Neural cell (in vitro differentiated cells): Measurements from ENCODE around the gene ODF2L. TPM values are rescaled to one million over a fixed set of nuclear protein-coding genes. Genes with fewer than 3 reads are reported as not detected.

ENCODE experiments used
- H2AFZ ChIP-seq: fragments of 200-600, 300-800 bp; sonication (generic), shearing (Covaris generic); 2 replicates; pipeline ENCODE4 v1.6.0; 2014; ENCODE audit warnings: low read depth, mild to moderate bottlenecking, antibody characterized with exemption, low read length, moderate library complexity
- H3F3A ChIP-seq: fragments of 200-600 bp; shearing (Covaris generic); 2 replicates; pipeline ENCODE4 v1.6.1; 2016; ENCODE audit warnings: mild to moderate bottlenecking, moderate library complexity, mixed read lengths, antibody characterized with exemption, low read length; ENCODE audit not compliant: insufficient read depth, poor library complexity, severe bottlenecking
- H3K27ac ChIP-seq: fragments of 200-600, 300-800 bp; sonication (generic), shearing (Covaris generic); 2 replicates; pipeline ENCODE4 v1.5.1; 2014; ENCODE audit warnings: mild to moderate bottlenecking, low read length, moderate library complexity
- H3K27me3 ChIP-seq: fragments of 300-800, 200-600 bp; sonication (generic), shearing (Covaris generic); 2 replicates; pipeline ENCODE4 v1.6.0; 2014; ENCODE audit warnings: mild to moderate bottlenecking, low read depth, low read length, moderate library complexity; ENCODE audit not compliant: insufficient read depth
- H3K36me3 ChIP-seq: fragments of 300-800, 200-600 bp; sonication (generic), shearing (Covaris generic); 2 replicates; pipeline ENCODE4 v1.5.1; 2014; ENCODE audit warnings: mild to moderate bottlenecking, antibody characterized with exemption, low read length, moderate library complexity; ENCODE audit not compliant: insufficient read depth
- H3K4me2 ChIP-seq: fragments of 300-800, 200-600 bp; sonication (generic), shearing (Covaris generic); 2 replicates; pipeline ENCODE4 v1.6.0; 2014; ENCODE audit warnings: mild to moderate bottlenecking, low read length
- H3K4me3 ChIP-seq: fragments of 300-800, 200-600 bp; sonication (generic), shearing (Covaris generic); 2 replicates; pipeline ENCODE4 v1.5.1; 2014; ENCODE audit warnings: mild to moderate bottlenecking, low read length, moderate library complexity
- H3K79me2 ChIP-seq: fragments of 200-600 bp; shearing (Covaris generic); replicated peaks from 2 replicates; pipeline ENCODE4 v1.6.0; 2014; ENCODE audit warnings: mild to moderate bottlenecking, low read length, moderate library complexity; ENCODE audit not compliant: insufficient read depth
- H3K9ac ChIP-seq: fragments of 300-800, 200-600 bp; sonication (generic), shearing (Covaris generic); 2 replicates; pipeline ENCODE4 v1.6.1; 2016; ENCODE audit warnings: mild to moderate bottlenecking, low read length, mixed read lengths
- H3K9me2 ChIP-seq: fragments of 200-600 bp; shearing (Covaris generic); 2 replicates; pipeline ENCODE4 v1.6.1; 2016; ENCODE audit warnings: mild to moderate bottlenecking, low read length, mixed read lengths; ENCODE audit not compliant: insufficient read depth
- H3K9me3 ChIP-seq: fragments of 200-600, 300-800 bp; sonication (generic), shearing (Covaris generic); 2 replicates; pipeline ENCODE4 v1.6.1; 2016; ENCODE audit warnings: mild to moderate bottlenecking, mixed run types, low read length, moderate library complexity, mixed read lengths
- H4K20me1 ChIP-seq: fragments of 200-600 bp; shearing (Covaris generic); 2 replicates; pipeline ENCODE4 v1.6.1; 2016; ENCODE audit warnings: mild to moderate bottlenecking, mixed run types; ENCODE audit not compliant: insufficient read depth
- CTCF ChIP-seq: fragments of 450-650 bp; IDR thresholded peaks from 2 replicates; pipeline ENCODE4 v1.5.1; 2014; ENCODE audit warnings: antibody characterized with exemption, mild to moderate bottlenecking, moderate library complexity; ENCODE audit not compliant: poor library complexity, severe bottlenecking
- EP300 ChIP-seq: fragments of 450-650 bp; conservative IDR thresholded peaks from 2 replicates; pipeline ENCODE4 v1.6.1; 2014; ENCODE audit warnings: antibody characterized with exemption, mild to moderate bottlenecking, moderate library complexity; ENCODE audit not compliant: poor library complexity, severe bottlenecking
- EZH2 ChIP-seq: fragments of 200-600, 300-800 bp; shearing (Covaris generic), sonication (generic); IDR thresholded peaks from 2 replicates; pipeline ENCODE4 v1.6.1; 2014; ENCODE audit warnings: antibody characterized with exemption, low read length, borderline replicate concordance, mild to moderate bottlenecking; ENCODE audit not compliant: insufficient read depth, poor library complexity, severe bottlenecking
- MXI1 ChIP-seq: fragments of 450-650 bp; conservative IDR thresholded peaks from 2 replicates; pipeline ENCODE4 v1.6.1; 2014; ENCODE audit warnings: antibody characterized with exemption, mild to moderate bottlenecking; ENCODE audit not compliant: poor library complexity, severe bottlenecking
- POLR2AphosphoS5 ChIP-seq: IDR thresholded peaks from 2 replicates; pipeline ENCODE4 v1.6.1; 2012
- RAD21 ChIP-seq: fragments of 450-650 bp; conservative IDR thresholded peaks from 2 replicates; pipeline ENCODE4 v1.6.1; 2014; ENCODE audit warnings: antibody characterized with exemption, mild to moderate bottlenecking, moderate library complexity
- REST ChIP-seq: IDR thresholded peaks from 2 replicates; pipeline ENCODE4 v1.6.1; 2012; ENCODE audit warnings: borderline replicate concordance
- SMC3 ChIP-seq: fragments of 450-650 bp; conservative IDR thresholded peaks from 2 replicates; pipeline ENCODE4 v1.6.1; 2014; ENCODE audit warnings: antibody characterized with exemption, mild to moderate bottlenecking, moderate library complexity; ENCODE audit not compliant: poor library complexity
- TAF1 ChIP-seq: IDR thresholded peaks from 2 replicates; pipeline ENCODE4 v1.6.1; 2012; ENCODE audit warnings: low read depth
- polyA plus RNA-seq: library from polyadenylated mRNA; depleted of rRNA; stranded (reverse); fragments of >200 nt; gene quantifications from 2 replicates; pipeline ENCODE4 v1.2.3, GENCODE V29; 2014

Gene ODF2L
- polyA plus RNA-seq, 1 donor from 2014 or later, result 138 TPM

GRCh38 chr1:86436041-86436440, 39.9 kb upstream of the ODF2L start:
- Histone ChIP-seq H3K27ac (peak overlapping the region; percentile 7), H3K79me2 (no peaks in the 10 kb centered on the region), H3F3A (no peaks in the 10 kb centered on the region), H3K9me2 (no peaks in the 10 kb centered on the region), H4K20me1 (no peaks in the 10 kb centered on the region), H3K27me3 (no peaks in the 10 kb centered on the region), H3K9ac (no peak overlapping the region), H3K4me3 (no peak overlapping the region), H3K36me3 (no peaks in the 10 kb centered on the region), H3K9me3 (no peaks in the 10 kb centered on the region), H3K4me2 (no peak overlapping the region), H2AFZ (no peak overlapping the region)
- TF ChIP-seq MXI1 (no peak), CTCF (no peak), REST (no peak), POLR2AphosphoS5 (peak; percentile 37), SMC3 (no peak)

GRCh38 chr1:86435327-86435726, 39.2 kb upstream of the ODF2L start:
- no peaks in the 10 kb centered on the region for H4K20me1 ChIP-seq
- H3K9me2 ChIP-seq, result no peaks in the 10 kb centered on the region
- no peaks in the 10 kb centered on the region for H3F3A ChIP-seq
- H3K79me2 ChIP-seq, result no peaks in the 10 kb centered on the region
- no peak overlapping the region for H3K27ac ChIP-seq
- no peak overlapping the region for H3K9ac ChIP-seq
- H3K27me3 ChIP-seq, result no peaks in the 10 kb centered on the region
- no peaks in the 10 kb centered on the region for H3K9me3 ChIP-seq
- no peak overlapping the region for H2AFZ ChIP-seq
- H3K4me2 ChIP-seq, result no peak overlapping the region
- no peaks in the 10 kb centered on the region for H3K36me3 ChIP-seq
- TF ChIP-seq EZH2, result no peak
- no peak for TF ChIP-seq RAD21
- no peak for TF ChIP-seq MXI1
- H3K4me3 ChIP-seq, result no peak overlapping the region

GRCh38 chr1:86434059-86434458, 37.9 kb upstream of the ODF2L start:
- H3F3A ChIP-seq, result no peaks in the 10 kb centered on the region
- H3K27ac ChIP-seq, result no peak overlapping the region
- no peak overlapping the region for H2AFZ ChIP-seq
- H3K4me2 ChIP-seq, result no peak overlapping the region
- H3K9ac ChIP-seq, result no peak overlapping the region
- H3K27me3 ChIP-seq, result no peaks in the 10 kb centered on the region
- no peaks in the 10 kb centered on the region for H3K9me3 ChIP-seq
- H3K9me2 ChIP-seq, result no peaks in the 10 kb centered on the region
- no peaks in the 10 kb centered on the region for H3K36me3 ChIP-seq
- no peak overlapping the region for H3K4me3 ChIP-seq
- H3K79me2 ChIP-seq, result no peaks in the 10 kb centered on the region
- TF ChIP-seq CTCF (no peak), SMC3 (no peak), TAF1 (no peak), REST (no peak), EZH2 (no peak), MXI1 (no peak), EP300 (no peak), RAD21 (no peak), POLR2AphosphoS5 (no peak)
- no peaks in the 10 kb centered on the region for H4K20me1 ChIP-seq
